Hepatocyte (in vitro differentiated cells): ENCODE results near the gene GIMAP4. TPM values are rescaled to one million over a fixed set of nuclear protein-coding genes. Genes with fewer than 3 reads are reported as not detected.
"Not testable (repeated sequence)": the region's sequence is repeated elsewhere in the genome, so short reads cannot be mapped to it uniquely, and the experiment has no call there.

Source experiments
- DNase-seq: peaks from one replicate; pipeline ENCODE4 v3.0.0-alpha.2; 2016; ENCODE audit warnings: low spot score
- H2AFZ ChIP-seq: fragments of 200-600 bp; sonication (generic); 2 replicates; pipeline ENCODE4 v1.6.0; 2016; ENCODE audit warnings: antibody characterized with exemption, mild to moderate bottlenecking
- H3K27ac ChIP-seq: fragments of 200-600 bp; sonication (generic); 2 replicates; pipeline ENCODE4 v1.5.1; 2016; ENCODE audit warnings: mild to moderate bottlenecking
- H3K27me3 ChIP-seq: fragments of 200-600 bp; sonication (generic); 2 replicates; pipeline ENCODE4 v1.6.1; 2016
- H3K36me3 ChIP-seq: fragments of 200-600 bp; sonication (generic); replicated peaks from 2 replicates; pipeline ENCODE4 v1.5.1; 2016; ENCODE audit warnings: low read depth; ENCODE audit not compliant: insufficient read depth
- H3K4me1 ChIP-seq: fragments of 200-600 bp; sonication (generic); 2 replicates; pipeline ENCODE4 v1.5.1; 2016; ENCODE audit warnings: mild to moderate bottlenecking, moderate library complexity; ENCODE audit not compliant: insufficient read depth
- H3K4me2 ChIP-seq: fragments of 200-600 bp; sonication (generic); 2 replicates; pipeline ENCODE4 v1.6.0; 2016
- H3K4me3 ChIP-seq: fragments of 200-600 bp; sonication (generic); 2 replicates; pipeline ENCODE4 v1.5.1; 2016; ENCODE audit warnings: mild to moderate bottlenecking
- H3K79me2 ChIP-seq: fragments of 200-600 bp; sonication (generic); 2 replicates; pipeline ENCODE4 v1.6.0; 2017; ENCODE audit warnings: mild to moderate bottlenecking
- H3K9me2 ChIP-seq: fragments of 200-600 bp; sonication (generic); replicated peaks from 2 replicates; pipeline ENCODE4 v1.6.0; 2017; ENCODE audit warnings: mild to moderate bottlenecking; ENCODE audit not compliant: insufficient read depth
- H3K9me3 ChIP-seq: fragments of 200-600 bp; sonication (generic); 2 replicates; pipeline ENCODE4 v1.5.1; 2016; ENCODE audit warnings: low read depth, mild to moderate bottlenecking
- H4K20me1 ChIP-seq: fragments of 200-600 bp; sonication (generic); 2 replicates; pipeline ENCODE4 v1.6.0; 2016; ENCODE audit warnings: mild to moderate bottlenecking; ENCODE audit not compliant: insufficient read depth, poor library complexity, severe bottlenecking
- CTCF ChIP-seq: fragments of 200-600 bp; sonication (generic); IDR thresholded peaks from 2 replicates; pipeline ENCODE4 v1.5.1; 2016; ENCODE audit warnings: antibody characterized with exemption, mild to moderate bottlenecking; ENCODE audit not compliant: poor library complexity
- EZH2 ChIP-seq: fragments of 200-600 bp; sonication (generic); IDR thresholded peaks from 2 replicates; pipeline ENCODE4 v1.6.1; 2016; ENCODE audit warnings: antibody characterized with exemption, mild to moderate bottlenecking, borderline replicate concordance
- EZH2phosphoT487 ChIP-seq: fragments of 200-600 bp; sonication (generic); IDR thresholded peaks from one replicate; pipeline ENCODE4 v1.6.1; 2018; ENCODE audit warnings: antibody characterized with exemption, mild to moderate bottlenecking, low read depth, moderate library complexity; ENCODE audit not compliant: unreplicated experiment, severe bottlenecking
- WGBS: methylation state at CpG from one replicate; pipeline ENCODE4 v1.1.6; 2016; ENCODE audit warnings: low lambda C conversion rate; ENCODE audit errors: missing lambda C conversion rate; 5-methylcytosine and 5-hydroxymethylcytosine counted together
- polyA plus RNA-seq: library from polyadenylated mRNA; unstranded; fragments of >200 nt; fragmentation: Nextera tagmentation; extraction: Ambion mirVana; gene quantifications from 2 replicates; pipeline ENCODE4 v1.2.1, GENCODE V29; 2016
- total RNA-seq: library from RNA; depleted of rRNA; stranded (reverse); fragments of >200 nt; gene quantifications from 2 replicates; pipeline ENCODE4 v1.2.3, GENCODE V29; 2014

Gene GIMAP4
- 0.63 and 1.8 TPM in 2 replicates for total RNA-seq
- not detected in 2 replicates for polyA plus RNA-seq

- Histone ChIP-seq H3K4me1 (no peaks in the 10 kb centered on the region), H3K27me3 (no peaks in the 10 kb centered on the region), H3K4me2 (no peak within 1 kb of the TSS), H3K79me2 (no peaks in the 10 kb centered on the region), H3K9me3 (no peaks in the 10 kb centered on the region), H2AFZ (no peak within 1 kb of the TSS), H3K36me3 (no peaks in the 10 kb centered on the region), H3K9me2 (no peaks in the 10 kb centered on the region), H3K4me3 (no peak within 1 kb of the TSS), H3K27ac (no peak within 1 kb of the TSS), H4K20me1 (no peaks in the 10 kb centered on the region)
- DNase-seq, result no peak
- no peak for TF ChIP-seq EZH2
- TF ChIP-seq CTCF, result no peak
- TF ChIP-seq EZH2phosphoT487, result no peak
- 71% methylated on average over 9 of the region's 9 CpGs for WGBS
Measured at GRCh38 chr7:150567169-150567568, at the start of gene GIMAP4. Gene GIMAP4 (plus strand): TSS chr7:150567390. CDS start chr7:150569902, 2,512 bp downstream.

DNA sequence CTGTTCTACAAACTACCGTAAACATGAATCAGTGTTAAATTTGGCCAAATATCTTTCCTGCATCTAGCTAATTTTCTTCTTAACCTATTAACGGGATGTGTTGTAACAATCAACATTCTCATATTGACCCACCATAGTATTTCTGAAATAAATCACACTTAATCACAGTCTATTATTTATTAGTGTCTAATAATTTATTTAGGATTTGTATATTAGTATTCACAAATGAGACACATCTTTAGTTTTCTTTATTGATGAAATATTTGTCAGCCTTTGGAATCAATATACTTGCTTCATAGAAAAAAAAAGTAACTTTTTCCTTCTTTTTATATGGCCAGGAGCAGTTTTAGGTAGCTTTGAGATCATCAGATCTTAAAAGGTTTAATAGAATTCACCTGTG is 47.9 kb upstream of the GIMAP4 start:
- Histone ChIP-seq H3K27me3 (no peaks in the 10 kb centered on the region), H4K20me1 (no peaks in the 10 kb centered on the region), H3K36me3 (no peaks in the 10 kb centered on the region), H3K27ac (no peak overlapping the region), H3K9me2 (no peaks in the 10 kb centered on the region), H3K9me3 (no peaks in the 10 kb centered on the region), H3K4me2 (no peak overlapping the region), H3K4me3 (no peak overlapping the region), H2AFZ (no peak overlapping the region), H3K79me2 (no peaks in the 10 kb centered on the region), H3K4me1 (peaks cover 3% of the 10 kb centered on the region)
- WGBS, result 68% methylated on average over 2 of the region's 2 CpGs
- DNase-seq, result no peak
- TF ChIP-seq EZH2 (no peak), CTCF (no peak), EZH2phosphoT487 (no peak)

DNA sequence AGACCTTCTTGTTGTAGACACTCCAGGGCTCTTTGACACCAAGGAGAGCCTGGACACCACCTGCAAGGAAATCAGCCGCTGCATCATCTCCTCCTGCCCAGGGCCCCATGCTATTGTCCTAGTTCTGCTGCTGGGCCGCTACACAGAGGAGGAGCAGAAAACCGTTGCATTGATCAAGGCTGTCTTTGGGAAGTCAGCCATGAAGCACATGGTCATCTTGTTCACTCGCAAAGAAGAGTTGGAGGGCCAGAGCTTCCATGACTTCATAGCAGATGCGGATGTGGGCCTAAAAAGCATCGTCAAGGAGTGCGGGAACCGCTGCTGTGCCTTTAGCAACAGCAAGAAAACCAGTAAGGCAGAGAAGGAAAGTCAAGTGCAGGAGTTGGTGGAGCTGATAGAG is 47.0 kb upstream of the GIMAP4 start:
- H3K4me3 ChIP-seq, result no peak overlapping the region

DNA sequence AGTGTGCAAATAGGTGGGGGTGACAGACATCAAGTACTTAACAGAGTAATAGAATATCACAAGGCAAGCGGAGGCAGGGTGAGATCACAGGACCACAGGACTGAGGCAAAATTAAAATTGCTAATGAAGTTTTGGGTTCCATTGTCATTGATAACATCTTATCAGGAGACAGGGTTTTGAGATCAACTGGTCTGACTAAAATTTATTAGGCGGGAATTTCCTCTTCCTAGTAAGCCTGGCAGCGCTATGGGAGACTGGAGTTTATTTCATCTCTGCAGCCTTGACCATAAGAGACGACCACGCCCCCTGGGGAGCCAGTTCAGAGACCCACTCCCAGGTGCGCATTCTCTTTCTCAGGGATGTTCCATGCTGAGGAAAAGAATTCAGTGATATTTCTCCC is 44.3 kb upstream of the GIMAP4 start:
- H3K79me2 ChIP-seq, H3K4me2 ChIP-seq, H2AFZ ChIP-seq, H3K36me3 ChIP-seq, H3K9me3 ChIP-seq, DNase-seq, H3K27ac ChIP-seq, H3K4me1 ChIP-seq, H4K20me1 ChIP-seq, H3K4me3 ChIP-seq, H3K27me3 ChIP-seq, H3K9me2 ChIP-seq: not testable (repeated sequence)
- WGBS, result 46% methylated on average over 6 of the region's 6 CpGs

More for the DNA sequence above, 47.0 kb upstream of the GIMAP4 start:
- H3K36me3 ChIP-seq, result no peaks in the 10 kb centered on the region
- TF ChIP-seq CTCF, result no peak
- TF ChIP-seq EZH2phosphoT487, result no peak
- no peak for TF ChIP-seq EZH2
- no peaks in the 10 kb centered on the region for H4K20me1 ChIP-seq
- H3K27ac ChIP-seq, result no peak overlapping the region
- H2AFZ ChIP-seq, result no peak overlapping the region
- no peaks in the 10 kb centered on the region for H3K4me1 ChIP-seq
- H3K9me3 ChIP-seq, result no peaks in the 10 kb centered on the region
- no peaks in the 10 kb centered on the region for H3K27me3 ChIP-seq
- no peaks in the 10 kb centered on the region for H3K9me2 ChIP-seq
- no peak overlapping the region for H3K4me2 ChIP-seq
- DNase-seq, result no peak
- H3K79me2 ChIP-seq, result no peaks in the 10 kb centered on the region
- 86% methylated on average over 8 of the region's 8 CpGs for WGBS
